GM23248 (cell line): ENCODE measurements around the gene TP53AIP1.

Experiments
- EZH2 ChIP-seq: fragments of 200-600 bp; sonication (generic); IDR thresholded peaks from 2 replicates; pipeline ENCODE4 v1.6.1; 2018; ENCODE audit warnings: antibody characterized with exemption, mild to moderate bottlenecking; ENCODE audit not compliant: insufficient read depth, poor library complexity, severe bottlenecking
- EZH2phosphoT487 ChIP-seq: fragments of 200-600 bp; sonication (generic); IDR thresholded peaks from 2 replicates; pipeline ENCODE4 v1.6.1; 2018; ENCODE audit warnings: antibody characterized with exemption, moderate library complexity, mild to moderate bottlenecking, low read depth; ENCODE audit not compliant: insufficient read depth

DNA sequence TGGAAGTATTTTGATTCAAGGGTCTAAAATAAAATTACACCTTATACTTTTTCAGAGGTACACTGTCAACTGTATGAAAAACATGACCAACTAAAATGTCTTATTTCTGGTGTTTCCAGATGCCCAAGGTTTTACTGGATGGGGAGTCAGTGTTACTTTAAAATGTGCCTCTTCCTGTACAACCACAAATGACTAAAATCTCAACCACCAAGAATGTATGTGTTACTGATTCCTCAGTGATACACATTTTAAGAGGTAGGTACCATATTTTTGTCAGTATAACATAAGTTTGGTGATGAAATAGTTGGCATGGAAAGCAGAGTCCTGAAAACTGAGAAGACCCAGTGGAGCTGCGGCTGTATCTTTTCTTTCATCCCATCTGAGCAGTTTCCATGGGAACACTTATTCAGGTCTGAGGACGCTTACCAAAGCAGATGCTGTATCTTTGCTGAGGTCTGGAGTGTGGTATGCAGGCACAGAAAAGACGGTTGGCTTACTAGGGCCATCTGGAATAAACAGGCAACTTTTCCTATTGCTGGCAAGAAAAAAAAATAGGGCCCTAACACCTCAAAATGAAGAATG lies 21.2 kb upstream of the TP53AIP1 start:
- TF ChIP-seq EZH2: no peak
- TF ChIP-seq EZH2phosphoT487: no peak
